Stimulated activated CD4-positive, alpha-beta T cell treated with anti-CD3 and anti-CD28 coated beads, Interleukin-15, amount 100 ng/mL, for 48 hours (primary cell): ENCODE measurements around the gene NFE2.

Experiments used
- DNase-seq, 2 donors: peaks; one replicate each; pipeline ENCODE4 v3.0.0-alpha.2; 2020; ENCODE audit warnings: low read depth in 2 of 2

The NFE2 gene

DNA sequence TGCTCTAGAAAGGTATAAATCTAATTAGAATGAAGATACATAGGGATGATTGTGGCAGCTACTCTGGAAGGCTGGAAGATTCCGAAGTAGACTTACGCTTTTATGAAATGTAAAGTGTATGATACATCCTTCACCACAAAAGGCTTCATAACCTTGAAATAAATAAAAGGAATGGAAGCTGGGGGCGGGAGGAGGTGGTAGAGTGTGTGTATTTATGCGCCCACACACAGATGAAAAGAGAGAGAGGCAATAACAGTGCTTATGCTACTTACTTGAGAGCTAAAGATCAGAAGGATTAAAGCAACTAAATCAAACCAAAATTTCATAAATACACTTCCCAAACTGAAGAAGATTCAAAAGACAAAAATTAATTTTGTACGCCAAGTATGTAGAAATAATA, 51.3 kb downstream of the NFE2 start:
- DNase-seq: no peak

GRCh38 chr12:54246011-54246641, 54.7 kb downstream of the NFE2 start:
- DNase-seq: no peak
